Aorta (tissue), 5 donors: ENCODE results near the gene TMOD3. TPM values are rescaled to one million over a fixed set of nuclear protein-coding genes. Genes with fewer than 3 reads are reported as not detected.
"Not testable (repeated sequence)": the region's sequence is repeated elsewhere in the genome, so short reads cannot be mapped to it uniquely, and the experiment has no call there.

Source experiments
- ATAC-seq: fragments of 200-7000 bp; cut with Tn5 transposase; one replicate; pipeline ENCODE4 v1.9.1; 2022; ENCODE audit warnings: moderate library complexity; ENCODE audit not compliant: low FRiP score
- DNase-seq, 2 donors: peaks; one replicate each; pipeline ENCODE4 v3.0.0-alpha.2; 2020
- H3K27ac ChIP-seq, 2 donors: one replicate each; pipeline ENCODE4 v1.5.1; 2013; ENCODE audit warnings: low read length in 2 of 2, mild to moderate bottlenecking in 2 of 2, moderate library complexity in 2 of 2, control low read depth in 1 of 2, inconsistent platforms in 1 of 2, low read depth in 1 of 2
- H3K27me3 ChIP-seq, 2 donors: one replicate each; pipeline ENCODE4 v1.6.1; 2013; ENCODE audit warnings: control low read depth in 1 of 2, low read length in 1 of 2, mild to moderate bottlenecking in 1 of 2, moderate library complexity in 1 of 2; ENCODE audit not compliant: insufficient read depth in 2 of 2, control insufficient read depth in 1 of 2
- H3K36me3 ChIP-seq, 2 donors: one replicate each; pipeline ENCODE4 v1.6.1; 2013; ENCODE audit warnings: control low read depth in 1 of 2, low read length in 1 of 2, mild to moderate bottlenecking in 1 of 2; ENCODE audit not compliant: insufficient read depth in 2 of 2, control insufficient read depth in 1 of 2
- H3K4me1 ChIP-seq, 2 donors: one replicate each; pipeline ENCODE4 v1.6.1; 2013; ENCODE audit warnings: low read length in 2 of 2, control low read depth in 1 of 2, mild to moderate bottlenecking in 1 of 2, moderate library complexity in 1 of 2; ENCODE audit not compliant: insufficient read depth in 2 of 2, control insufficient read depth in 1 of 2
- H3K4me3 ChIP-seq, 2 donors: one replicate each; pipeline ENCODE4 v1.5.1; 2013; ENCODE audit warnings: low read length in 2 of 2, control low read depth in 1 of 2, mild to moderate bottlenecking in 1 of 2
- H3K9me3 ChIP-seq: one replicate; pipeline ENCODE4 v1.6.1; 2013; ENCODE audit warnings: mild to moderate bottlenecking, low read length; ENCODE audit not compliant: control insufficient read depth
- WGBS, 2 donors: extraction: QIAGEN DNeasy Blood & Tissue Kit; methylation state at CpG; one replicate each; pipeline ENCODE4 v1.1.7; 2013; 5-methylcytosine and 5-hydroxymethylcytosine counted together
- intact Hi-C, 2 donors: fragments of 100-400 bp; cut with DNase I; formaldehyde crosslinking; loops; one replicate each; pipeline versions ENCODE4 v1.14.2 to v1.15.0; 2022
- polyA plus RNA-seq, 2 donors: library from polyadenylated mRNA; stranded (reverse); fragments of 200-250 nt; gene quantifications; one replicate each; pipeline ENCODE4 v1.2.3, GENCODE V29; 2013
- total RNA-seq, 2 donors: library from RNA; stranded (reverse); fragmentation: NEBNext Ultra II Directional; extraction: Animal tissue kit (Norgen Biotek cat#: 25700); gene quantifications; one replicate each; pipeline ENCODE4 v1.2.1, GENCODE V29; 2021
- donor health status: healthy with polysubstance abuse.
- donor health status: Bipolar disorder and iron deficiency.
- donor health status: DM: no; HTN: no; CAD: no.
- donor health status: DM: no; HTN: no; CAD: no.
- donor health status: DM: yes; HTN: yes; CAD: no.

TMOD3 gene
- total and polyA plus RNA-seq, 4 donors: 11.0 to 57.3 (median 29.7) TPM

- Histone ChIP-seq H3K9me3 (no peaks in the 10 kb centered on the region), H3K4me1 (peaks cover 0 to 7% of the 10 kb centered on the region in 2 donors), H3K27ac (no peak overlapping the region), H3K36me3 (no peaks in the 10 kb centered on the region), H3K4me3 (no peak overlapping the region), H3K27me3 (no peaks in the 10 kb centered on the region)
- intact Hi-C loops: no loop called here
- ATAC-seq: no peak
- 15 to 41% methylated on average over 2 of the region's 2 CpGs for WGBS, 2 donors
- DNase-seq: no peak
These were observed 53.9 kb downstream of the TMOD3 start for GRCh38 chr15:51883271-51883837.

- WGBS, 2 donors: 97 to 100% methylated on average over 1 of the region's 1 CpG
- ATAC-seq (no peak), DNase-seq (no peak)
- intact Hi-C loops: no loop called here
- Histone ChIP-seq H3K36me3 (no peaks in the 10 kb centered on the region), H3K4me1 (peaks cover 0 to under 1% of the 10 kb centered on the region in 2 donors), H3K9me3 (no peaks in the 10 kb centered on the region), H3K27ac (no peak overlapping the region), H3K27me3 (no peaks in the 10 kb centered on the region), H3K4me3 (no peak overlapping the region)
These were observed 54.6 kb downstream of the TMOD3 start for GRCh38 chr15:51884041-51884440.

- intact Hi-C loops: no loop called here
- Histone ChIP-seq H3K4me3 (no peak overlapping the region), H3K27ac (no peak overlapping the region), H3K9me3 (no peaks in the 10 kb centered on the region), H3K27me3 (no peaks in the 10 kb centered on the region), H3K36me3 (no peaks in the 10 kb centered on the region), H3K4me1 (no peaks in the 10 kb centered on the region)
- DNase-seq (no peak), ATAC-seq (no peak)
These were observed 55.2 kb downstream of the TMOD3 start for GRCh38 chr15:51884517-51885236.

- ATAC-seq, DNase-seq, intact Hi-C loops: not testable (repeated sequence)
These were observed 56.3 kb downstream of the TMOD3 start for GRCh38 chr15:51885758-51886157.

GRCh38 chr15:51887887-51888592 lies 58.6 kb downstream of the TMOD3 start:
- intact Hi-C loops: no loop called here
- WGBS, 2 donors: 89 to 90% methylated on average over 9 of the region's 9 CpGs

More at GRCh38 chr15:51885758-51886157, 56.3 kb downstream of the TMOD3 start:
- not testable (repeated sequence) for H3K4me1 ChIP-seq, H3K27ac ChIP-seq, H3K4me3 ChIP-seq, H3K9me3 ChIP-seq, H3K36me3 ChIP-seq, H3K27me3 ChIP-seq
- 96 to 97% methylated on average over 31 to 32 of the region's 32 CpGs for WGBS, 2 donors

GRCh38 chr15:51888593-51889195 lies 59.2 kb downstream of the TMOD3 start:
- Histone ChIP-seq H3K4me3 (no peak overlapping the region), H3K4me1 (no peaks in the 10 kb centered on the region), H3K27ac (no peak overlapping the region), H3K27me3 (no peaks in the 10 kb centered on the region), H3K9me3 (no peaks in the 10 kb centered on the region), H3K36me3 (no peaks in the 10 kb centered on the region)
- no peak for DNase-seq
- WGBS, 2 donors: 22 to 35% methylated on average over 2 of the region's 2 CpGs
- intact Hi-C loops: no loop called here
- no peak for ATAC-seq

More at GRCh38 chr15:51887887-51888592, 58.6 kb downstream of the TMOD3 start:
- no peak overlapping the region for H3K4me3 ChIP-seq
- H3K9me3 ChIP-seq: no peaks in the 10 kb centered on the region
- no peak for ATAC-seq
- H3K36me3 ChIP-seq: no peaks in the 10 kb centered on the region
- no peaks in the 10 kb centered on the region for H3K4me1 ChIP-seq
- H3K27me3 ChIP-seq: no peaks in the 10 kb centered on the region
- H3K27ac ChIP-seq: no peak overlapping the region
- DNase-seq: no peak

GRCh38 chr15:51889486-51889885 lies 60.0 kb downstream of the TMOD3 start:
- no peak overlapping the region for H3K27ac ChIP-seq
- H3K36me3 ChIP-seq: no peaks in the 10 kb centered on the region
- H3K4me3 ChIP-seq: no peak overlapping the region
- no peaks in the 10 kb centered on the region for H3K9me3 ChIP-seq
- intact Hi-C loops: no loop called here
- ATAC-seq: no peak
- 85 to 93% methylated on average over 2 of the region's 2 CpGs for WGBS, 2 donors
- H3K27me3 ChIP-seq: no peaks in the 10 kb centered on the region
- H3K4me1 ChIP-seq: no peaks in the 10 kb centered on the region
- DNase-seq: no peak

GRCh38 chr15:51904421-51904820 lies 75.0 kb downstream of the TMOD3 start:
- Histone ChIP-seq H3K36me3 (peaks cover 3 to 4% of the 10 kb centered on the region in 2 donors), H3K4me1 (no peaks in the 10 kb centered on the region), H3K9me3 (no peaks in the 10 kb centered on the region), H3K27ac (no peak overlapping the region), H3K27me3 (no peaks in the 10 kb centered on the region), H3K4me3 (no peak overlapping the region)
- no peak for ATAC-seq
- 74 to 79% methylated on average over 3 of the region's 3 CpGs for WGBS, 2 donors
- intact Hi-C loops: no loop called here
- DNase-seq: no peak
